CD4-positive, alpha-beta T cell treated with Interleukin-17A for 1 hour (primary cell): Measurements from ENCODE around the gene TM9SF3.

Source experiments
- DNase-seq: peaks from one replicate; pipeline ENCODE4 v3.0.0-alpha.2; 2020

TM9SF3 gene

GRCh38 chr10:96586419-96587263 is at the start of gene TM9SF3:
Gene TM9SF3, minus strand, starts transcription at chr10:96587012. Its CDS starts 177 bp downstream, at chr10:96586835.
- DNase-seq, result peak; percentile 93

GRCh38 chr10:96636551-96636950 is 49.7 kb upstream of the TM9SF3 start:
- no peak for DNase-seq

- no peak for DNase-seq
These were observed 46.3 kb upstream of the TM9SF3 start for GRCh38 chr10:96632974-96633710.

GRCh38 chr10:96627292-96627691 is 40.5 kb upstream of the TM9SF3 start:
- DNase-seq, result no peak

- peak; percentile 8 for DNase-seq
These were observed 40.0 kb upstream of the TM9SF3 start for GRCh38 chr10:96626795-96627194.

GRCh38 chr10:96625173-96625572 is 38.4 kb upstream of the TM9SF3 start:
- DNase-seq, result no peak

- no peak for DNase-seq
These were observed 35.4 kb upstream of the TM9SF3 start for GRCh38 chr10:96622013-96622787.

- no peak for DNase-seq
These were observed 33.3 kb upstream of the TM9SF3 start for GRCh38 chr10:96619796-96620773.

GRCh38 chr10:96619120-96619519 is 32.3 kb upstream of the TM9SF3 start:
- DNase-seq, result no peak

GRCh38 chr10:96618653-96619052 is 31.8 kb upstream of the TM9SF3 start:
- no peak for DNase-seq

GRCh38 chr10:96616961-96617360 is 30.1 kb upstream of the TM9SF3 start:
- no peak for DNase-seq

GRCh38 chr10:96614515-96614914 is 27.7 kb upstream of the TM9SF3 start:
- DNase-seq, result no peak

- DNase-seq, result no peak
These were observed 26.8 kb upstream of the TM9SF3 start for GRCh38 chr10:96613576-96613975.

- DNase-seq, result no peak
These were observed 25.4 kb upstream of the TM9SF3 start for GRCh38 chr10:96612055-96612830.

- DNase-seq, result no peak
These were observed 24.0 kb upstream of the TM9SF3 start for GRCh38 chr10:96610817-96611216.

- DNase-seq, result no peak
These were observed 22.7 kb upstream of the TM9SF3 start for GRCh38 chr10:96609510-96609909.

GRCh38 chr10:96608805-96609204 is 22.0 kb upstream of the TM9SF3 start:
- DNase-seq, result no peak

GRCh38 chr10:96608262-96608661 is 21.4 kb upstream of the TM9SF3 start:
- DNase-seq, result no peak

- no peak for DNase-seq
These were observed 20.1 kb upstream of the TM9SF3 start for GRCh38 chr10:96606946-96607345.

- DNase-seq, result no peak
These were observed 19.4 kb upstream of the TM9SF3 start for GRCh38 chr10:96606216-96606615.

- DNase-seq, result no peak
These were observed 13.5 kb upstream of the TM9SF3 start for GRCh38 chr10:96600337-96600736.
